ENCODE measurements around the gene TIPIN.
A peak's percentile ranks its signal among the peaks of the same experiment; 100 is the strongest.

Gene TIPIN

DNA sequence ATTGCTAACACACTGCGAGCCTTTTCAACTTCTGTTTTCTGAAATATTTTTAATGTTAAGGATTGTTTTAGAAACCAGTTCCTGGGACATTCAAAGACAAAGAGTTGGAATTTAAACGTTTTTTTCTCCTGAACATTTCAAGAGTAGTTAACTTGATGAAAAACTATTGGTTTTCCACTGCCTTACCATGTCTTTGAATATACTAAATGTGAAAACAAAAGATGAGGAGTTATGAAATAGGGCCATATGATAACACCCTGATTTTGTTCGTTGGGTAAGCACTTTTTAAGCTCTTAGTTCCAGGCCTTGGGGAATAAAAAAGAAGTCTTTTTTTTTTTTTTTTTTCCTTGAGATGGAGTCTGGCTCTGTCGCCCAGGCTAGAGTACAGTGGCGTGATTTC is 60.3 kb downstream of the TIPIN start:
- no peak for DNase-seq (ENCODE audit: low spot score)

DNA sequence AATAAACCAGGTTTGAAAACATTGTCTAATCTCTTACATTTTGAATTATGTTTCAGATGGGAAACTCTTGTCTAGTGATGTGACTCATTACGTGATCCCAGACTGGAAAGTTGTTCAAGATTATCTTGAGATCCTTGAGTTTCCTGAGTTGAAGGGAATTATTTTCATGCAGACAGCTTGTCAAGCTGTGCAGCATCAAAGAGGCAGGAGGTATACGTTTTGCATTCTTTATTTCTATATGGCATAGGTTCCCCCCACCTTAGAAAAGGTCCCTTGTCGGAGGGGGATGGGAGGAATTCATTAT is 61.6 kb downstream of the TIPIN start:
- DNase-seq (ENCODE audit: low spot score) = no peak

DNA sequence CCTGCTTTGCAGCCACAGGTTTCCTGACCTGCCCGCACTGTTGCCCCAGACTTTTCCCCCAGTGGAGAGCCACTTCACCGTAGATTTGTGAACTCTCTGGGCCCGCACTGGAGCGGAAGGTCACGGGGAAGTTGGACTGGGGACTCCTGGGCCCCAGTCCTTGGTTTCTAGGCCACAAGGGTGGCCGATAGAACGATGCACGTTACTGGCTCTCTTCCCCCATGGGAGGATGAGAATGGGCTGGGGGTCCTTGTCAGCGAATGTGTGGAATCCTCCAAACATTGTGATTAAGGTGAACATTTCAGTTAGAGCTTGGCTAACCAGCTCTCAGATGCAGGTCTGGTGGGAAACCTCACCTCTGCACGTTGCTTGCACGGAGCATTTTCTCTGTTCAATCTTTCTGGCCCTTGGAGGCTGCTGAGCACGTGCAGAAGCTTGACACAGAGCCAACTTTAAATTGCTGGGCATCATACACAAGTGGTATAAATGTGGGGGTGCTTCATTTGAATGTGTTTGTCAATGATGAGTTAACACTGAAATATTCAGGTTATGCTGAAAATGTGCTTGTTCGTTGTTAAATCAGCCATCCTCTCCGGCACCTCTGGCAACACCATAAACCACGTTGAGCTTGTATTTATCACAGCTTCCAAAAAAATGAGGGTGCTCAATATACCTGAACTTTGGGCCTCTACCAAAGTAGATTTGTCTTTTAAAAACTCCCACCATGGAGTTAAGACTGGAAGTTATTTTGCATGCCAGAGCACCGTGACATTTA is 62.1 kb downstream of the TIPIN start:
- peak; percentile 16 for DNase-seq (ENCODE audit: low spot score)

DNA sequence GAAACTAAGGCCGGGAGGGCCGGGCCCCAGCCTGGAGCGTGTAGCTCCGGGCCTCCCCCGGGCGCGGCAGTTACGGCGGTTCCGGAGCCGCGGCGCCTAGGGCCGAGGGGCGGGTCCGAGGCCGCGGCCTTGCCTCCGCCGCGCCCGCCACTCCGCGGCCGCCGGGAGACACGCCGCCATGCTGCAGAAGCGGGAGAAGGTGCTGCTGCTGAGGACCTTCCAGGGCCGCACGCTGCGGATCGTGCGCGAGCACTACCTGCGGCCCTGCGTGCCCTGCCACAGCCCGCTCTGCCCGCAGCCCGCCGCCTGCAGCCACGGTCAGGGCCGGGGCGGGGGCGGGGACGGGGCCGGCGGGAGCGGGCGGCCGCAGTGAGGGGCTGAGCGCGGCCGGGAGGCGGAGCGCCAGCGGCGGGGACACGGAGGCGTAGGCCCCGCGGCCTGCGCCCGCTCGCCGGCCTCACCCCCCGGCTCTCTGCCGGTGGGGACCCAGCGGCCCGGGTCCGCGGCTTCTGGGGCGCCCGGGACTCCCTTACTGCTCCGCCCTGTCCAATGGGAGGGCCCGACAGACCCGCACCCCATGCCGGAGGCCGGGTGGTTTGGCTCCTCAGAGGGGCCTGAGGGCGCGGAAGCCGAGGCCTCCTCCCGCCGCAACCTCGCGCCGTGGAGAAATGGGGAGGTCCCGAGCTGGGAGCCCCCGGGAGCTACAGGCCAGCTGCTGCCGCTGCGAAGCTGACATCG is 62.9 kb downstream of the TIPIN start, which contains the start of gene DIS3L:
DIS3L (plus strand) TSS at position 150 of the 738 bp plus-strand sequence; CDS start at position 179, 29 bp downstream.
- peak; percentile 52 for DNase-seq (ENCODE audit: low spot score)

DNA sequence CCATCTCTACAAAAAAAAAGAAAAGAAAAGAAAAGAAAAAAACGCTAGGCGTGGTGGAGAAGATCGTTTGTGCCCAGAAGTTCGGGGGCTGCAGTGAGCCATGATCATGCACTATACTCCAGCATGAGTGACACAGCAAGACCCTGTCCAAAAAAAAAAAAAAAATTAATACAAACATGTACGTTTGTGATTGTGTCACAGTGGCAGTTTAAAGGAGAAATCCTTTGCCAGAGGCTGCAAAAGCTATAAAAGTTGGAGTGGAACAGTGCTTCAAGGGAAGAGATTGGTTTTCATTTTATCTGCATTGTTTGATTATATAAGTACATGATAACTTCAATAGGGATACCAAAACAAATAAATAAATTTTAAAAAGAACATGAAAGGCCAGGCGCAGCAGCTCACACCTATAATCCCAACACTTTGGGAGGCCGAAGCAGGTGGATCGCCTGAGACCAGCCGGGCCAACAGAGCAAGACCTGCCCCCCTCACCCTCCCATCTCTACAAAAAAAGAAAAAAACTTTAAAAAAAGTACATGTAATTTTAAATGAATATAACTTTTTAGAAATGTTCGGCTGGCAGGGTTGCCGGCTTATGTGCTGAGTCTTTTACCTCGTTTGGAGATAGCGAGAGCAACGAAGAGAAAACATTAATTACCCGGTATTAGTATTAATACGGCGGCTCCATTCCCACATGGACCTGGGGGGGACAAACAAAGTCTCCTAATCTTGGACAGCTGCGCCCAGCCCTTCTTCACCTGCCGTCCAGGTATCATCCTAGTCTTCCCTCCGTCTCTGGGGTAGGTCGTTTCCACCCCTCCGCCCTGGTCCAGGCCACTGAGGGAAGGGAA is 63.7 kb downstream of the TIPIN start:
- DNase-seq (ENCODE audit: low spot score) = no peak

DNA sequence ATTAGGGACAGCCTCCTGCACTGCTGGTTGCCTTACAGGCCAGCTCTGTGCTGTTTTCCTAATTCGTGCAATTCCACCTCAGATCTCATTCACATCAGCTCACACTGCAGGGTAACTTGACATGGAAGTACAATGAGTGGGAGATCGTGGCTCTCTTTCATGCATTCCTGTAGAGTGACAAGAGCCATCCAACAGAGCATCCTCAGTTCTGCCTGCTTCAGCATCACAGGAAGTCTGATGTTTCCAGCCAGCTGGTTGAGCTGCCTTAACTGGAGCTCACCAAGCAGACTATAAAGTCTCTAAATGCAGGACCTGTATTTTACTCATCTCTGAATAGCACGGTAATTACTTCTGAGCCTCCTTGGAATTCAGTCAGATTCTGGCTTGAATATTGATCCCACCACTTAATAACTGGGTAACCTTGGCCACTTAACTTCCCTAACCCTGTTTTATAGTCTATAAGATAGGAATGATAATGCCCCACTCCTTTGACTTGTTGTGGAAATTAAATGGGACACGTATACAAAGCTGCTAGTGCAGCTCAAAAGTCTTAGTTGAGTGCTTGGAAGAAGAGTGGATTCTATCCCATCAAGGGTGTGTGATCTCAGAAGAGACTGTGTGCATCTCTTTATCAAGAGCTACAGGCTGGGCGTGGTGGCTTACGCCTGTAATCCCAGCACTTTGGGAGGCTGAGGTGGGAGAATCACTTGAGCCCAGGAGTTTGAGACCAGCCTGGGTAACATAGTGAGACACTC is 64.5 kb downstream of the TIPIN start:
- DNase-seq (ENCODE audit: low spot score) = peak; percentile 38

DNA sequence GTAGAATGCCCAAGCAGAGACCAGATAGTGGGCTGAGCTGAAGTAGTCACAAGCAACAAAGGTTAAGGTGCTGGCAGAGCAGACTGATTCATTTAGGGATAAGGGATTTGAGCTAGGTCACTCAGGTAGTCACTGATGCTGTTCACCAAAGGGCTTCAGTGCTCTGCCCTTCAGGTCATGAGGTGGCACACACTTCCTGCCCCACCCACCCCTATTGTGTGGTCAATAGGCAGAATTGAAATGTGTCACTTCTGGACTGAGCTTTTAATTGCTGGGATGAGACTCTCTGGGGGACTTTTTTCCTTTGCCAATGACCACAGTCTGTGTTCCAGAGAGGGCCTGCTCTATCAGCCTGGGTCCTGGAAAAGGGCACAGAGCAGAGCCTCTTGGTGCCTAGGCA is 66.0 kb downstream of the TIPIN start:
- no peak for DNase-seq (ENCODE audit: low spot score)

DNA sequence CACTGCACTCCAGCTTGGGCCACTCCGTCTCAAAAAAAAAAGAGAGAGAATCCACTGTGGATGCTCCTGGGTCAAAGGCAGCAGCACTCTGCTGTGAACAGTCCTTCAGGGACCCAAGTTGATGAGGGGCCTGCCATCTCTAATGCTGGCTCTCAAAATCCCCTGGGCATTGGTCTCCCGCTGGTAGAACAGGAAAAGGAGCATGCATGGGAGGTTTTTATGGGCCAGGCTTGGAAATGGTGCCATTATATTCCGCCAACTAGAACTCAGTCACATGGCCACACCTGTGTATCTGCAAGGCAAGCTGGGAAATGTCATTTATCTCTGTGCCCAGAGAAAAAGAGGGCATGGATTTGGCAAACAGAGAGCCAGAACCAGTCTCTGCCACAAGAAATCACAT is 66.5 kb downstream of the TIPIN start:
- DNase-seq (ENCODE audit: low spot score) = no peak

DNA sequence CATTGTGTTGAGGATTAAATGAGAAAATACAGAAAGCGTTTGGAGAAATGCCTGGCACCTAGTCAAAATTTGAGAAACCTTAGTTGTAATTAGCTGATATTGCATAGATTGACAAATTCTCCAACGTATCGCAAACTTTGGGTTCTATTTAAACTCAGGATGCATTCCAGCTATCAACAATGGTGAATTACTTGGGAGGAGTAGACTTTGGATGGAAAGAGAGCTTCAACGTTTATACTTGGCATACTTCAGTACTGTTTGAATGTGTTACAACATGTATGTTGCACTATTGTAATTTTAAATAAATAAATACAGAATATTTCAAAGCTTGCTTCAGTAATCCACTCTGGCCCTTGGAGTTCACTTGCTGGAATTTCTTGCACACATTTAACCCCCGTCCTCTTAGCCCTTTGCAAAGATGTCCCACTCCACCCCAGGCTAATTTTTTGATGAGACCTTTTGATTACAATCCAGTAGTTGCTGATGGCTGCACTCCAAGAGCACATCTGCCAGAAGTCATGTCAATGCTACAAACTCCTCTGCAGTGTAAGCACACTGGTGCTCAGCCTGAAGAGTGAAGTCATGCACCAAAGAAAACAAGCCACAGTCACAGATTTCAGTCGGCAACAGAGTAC is 67.8 kb downstream of the TIPIN start:
- no peak for DNase-seq (ENCODE audit: low spot score)

DNA sequence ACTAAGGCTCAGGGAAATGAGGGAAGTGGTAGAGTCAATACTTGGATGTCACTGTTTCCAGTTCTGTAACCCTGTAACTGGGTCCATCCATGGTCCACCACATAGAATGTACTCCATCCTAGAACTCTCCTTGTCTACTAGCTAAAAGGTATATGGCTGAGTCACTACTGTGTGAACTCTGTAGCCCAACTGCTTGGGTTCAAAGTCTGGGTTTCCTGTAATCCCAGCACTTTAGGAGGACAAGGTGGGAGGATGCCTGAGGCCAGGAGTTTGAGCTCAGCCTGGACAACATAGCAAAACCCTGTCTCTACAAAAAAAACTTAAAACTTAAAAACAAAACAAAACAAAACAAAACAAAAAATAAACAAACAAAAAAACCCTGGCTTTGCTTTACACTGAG is 68.4 kb downstream of the TIPIN start:
- DNase-seq (ENCODE audit: low spot score) = no peak

DNA sequence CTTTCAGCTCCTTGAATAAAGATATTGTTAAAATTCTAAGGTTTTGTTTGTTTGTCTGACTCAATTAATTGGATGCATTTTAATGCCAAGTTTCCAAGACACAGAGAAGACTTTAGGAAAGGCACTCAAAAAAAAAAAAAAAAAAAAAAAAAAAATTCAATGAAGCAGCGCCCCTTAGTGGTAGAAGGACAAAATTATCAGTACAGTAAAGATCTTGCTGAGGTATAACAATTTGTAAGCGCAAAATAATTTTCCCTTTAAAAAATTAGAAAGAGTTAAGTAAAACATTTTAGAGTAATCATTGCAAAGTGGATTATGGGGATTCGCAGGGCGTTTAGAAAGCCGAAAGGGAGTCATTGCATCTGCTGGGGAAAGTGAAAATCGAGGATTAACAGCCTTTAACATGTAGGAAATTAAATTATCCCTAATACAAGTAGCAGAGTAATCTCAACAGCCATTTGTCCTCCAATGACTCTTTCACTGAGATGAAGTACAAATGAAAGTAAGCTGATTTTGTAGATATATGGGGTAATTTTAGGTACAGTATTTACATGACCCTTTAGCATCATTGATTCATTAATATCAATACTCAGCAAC is 68.9 kb downstream of the TIPIN start:
- peak; percentile 71 for DNase-seq (ENCODE audit: low spot score)
